ENCODE results near the gene RASA4.
"Not testable (repeated sequence)": the region's sequence is repeated elsewhere in the genome, so short reads cannot be mapped to it uniquely, and the experiment has no call there.

Gene RASA4

DNA sequence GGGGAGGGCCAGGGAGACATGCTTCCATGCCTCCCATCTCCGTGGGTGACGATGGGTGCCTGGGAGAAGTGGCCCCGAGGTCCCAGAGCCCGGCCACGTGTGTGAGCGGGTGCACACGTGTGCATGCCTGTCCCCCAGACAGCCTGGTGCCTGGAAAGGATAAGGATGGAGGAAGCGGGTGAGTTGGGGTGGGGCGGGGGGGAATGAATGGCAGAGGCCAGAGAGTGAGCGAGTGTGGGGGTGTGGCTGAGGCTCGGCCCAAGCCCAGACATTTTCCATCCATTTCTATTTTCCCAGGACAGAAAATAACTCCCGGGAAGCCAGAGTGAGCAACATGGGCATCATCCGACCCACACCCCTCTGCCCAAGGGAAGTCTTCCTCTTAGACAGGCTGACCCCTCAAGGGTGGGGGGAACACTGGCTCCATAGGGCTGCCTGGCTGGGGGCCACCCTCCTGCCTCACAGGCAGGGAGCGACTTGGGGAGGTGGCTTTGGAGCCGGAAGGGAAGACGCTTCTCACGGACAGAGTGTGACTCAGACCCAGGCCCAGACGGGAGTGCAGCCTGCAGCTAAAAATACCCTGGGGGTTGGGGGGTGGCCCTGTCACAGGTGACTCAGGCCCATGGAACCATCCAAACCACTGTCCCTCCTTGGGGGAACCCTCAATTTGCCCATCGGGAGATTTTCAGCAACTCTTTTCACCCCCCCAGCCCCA, 12.0 kb downstream of the RASA4 start:
- DNase-seq = not testable (repeated sequence)

DNA sequence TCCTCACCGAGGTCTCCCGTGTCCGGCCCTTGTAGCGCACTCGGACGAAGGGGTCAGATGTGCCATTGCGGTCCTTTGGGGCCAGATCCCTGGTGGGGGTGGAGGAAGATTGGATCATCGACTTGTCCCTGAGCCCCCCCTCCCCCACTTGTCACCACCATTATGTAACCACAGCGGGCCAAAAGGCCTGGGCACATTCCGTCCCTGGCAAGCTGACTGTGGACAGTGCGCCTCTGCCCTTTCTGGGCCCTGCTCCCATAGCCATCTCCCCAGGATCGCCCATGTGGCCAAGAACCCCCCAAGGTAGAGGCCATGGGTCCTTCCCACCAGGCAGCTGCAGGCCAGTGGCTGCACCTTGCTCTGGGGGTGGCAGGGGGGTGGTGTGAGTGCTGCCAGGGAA, 14.2 kb downstream of the RASA4 start:
- not testable (repeated sequence) for DNase-seq

DNA sequence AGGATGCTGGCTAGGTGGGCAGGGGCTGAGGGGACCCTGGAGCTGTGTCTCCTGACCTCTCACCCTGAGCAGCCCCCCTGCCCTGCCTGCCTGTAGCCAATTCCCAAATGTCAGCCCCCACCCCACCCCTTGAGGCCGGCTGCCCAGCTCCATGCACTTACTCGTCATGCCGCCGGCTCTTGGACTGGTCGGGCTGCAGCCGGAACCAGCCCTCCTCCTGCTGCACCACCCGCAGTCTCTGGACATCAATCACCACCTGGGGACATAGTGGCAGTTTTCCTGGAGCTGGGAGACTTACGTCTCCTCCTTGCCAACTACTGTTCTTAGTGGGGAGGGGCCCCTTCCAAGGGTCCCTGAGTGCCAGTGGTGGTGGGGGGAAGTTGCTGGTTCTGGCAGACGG, 16.9 kb downstream of the RASA4 start:
- DNase-seq = not testable (repeated sequence)

DNA sequence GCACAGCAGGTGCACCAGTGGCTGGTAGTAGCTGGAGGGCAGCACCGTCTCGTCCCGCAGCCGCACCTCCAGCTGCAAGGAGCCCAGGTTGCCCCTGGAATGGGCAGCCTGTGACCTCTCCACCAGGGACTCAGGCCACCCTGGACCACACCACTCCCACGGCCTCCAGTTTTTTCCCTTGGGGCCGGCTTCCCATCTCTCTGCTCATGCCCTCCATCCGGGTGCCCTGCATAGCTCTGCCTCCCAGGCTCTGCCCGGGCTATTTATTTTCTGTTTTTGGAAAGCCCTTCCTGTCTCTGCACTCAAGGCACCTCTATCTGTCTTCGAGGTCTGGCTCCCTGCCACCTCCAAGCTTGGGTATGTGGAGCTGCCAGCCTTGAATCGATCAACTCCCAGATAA, 20.5 kb downstream of the RASA4 start:
- DNase-seq = not testable (repeated sequence)

DNA sequence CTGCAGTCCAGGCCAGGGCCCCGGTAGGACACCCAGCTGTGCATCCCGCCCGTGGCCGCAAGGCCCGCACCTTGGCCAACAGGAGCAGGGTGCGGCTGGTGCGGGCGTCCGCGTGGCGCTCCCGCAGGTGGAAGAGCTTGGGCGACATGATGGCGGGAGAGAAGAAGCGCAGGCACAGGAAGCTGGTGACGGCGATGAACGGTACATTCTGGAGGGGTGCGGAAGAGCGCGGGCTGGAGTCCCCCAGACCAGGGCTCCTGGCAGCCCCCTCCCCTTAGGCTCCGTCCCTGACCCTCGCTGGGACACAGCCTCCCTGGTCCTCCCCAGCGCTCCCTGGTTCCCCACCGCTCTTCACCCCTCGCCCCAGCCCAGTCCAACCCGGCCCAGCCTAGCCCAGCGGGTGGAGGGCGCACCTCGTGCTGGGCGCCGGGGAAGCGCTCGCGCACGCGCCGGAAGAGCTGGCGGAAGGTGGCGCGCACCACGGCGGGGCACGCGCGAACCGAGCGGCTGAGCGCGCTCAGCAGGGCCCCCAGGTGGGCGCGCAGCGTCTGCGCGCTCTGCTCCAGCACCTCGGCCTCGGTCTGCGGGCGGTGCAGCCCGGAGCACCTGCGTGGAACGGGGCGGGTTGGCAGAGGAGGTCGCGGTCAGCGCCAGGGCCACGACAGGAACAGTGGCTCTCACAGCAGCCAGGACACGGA, 22.8 kb downstream of the RASA4 start:
- DNase-seq = not testable (repeated sequence)

DNA sequence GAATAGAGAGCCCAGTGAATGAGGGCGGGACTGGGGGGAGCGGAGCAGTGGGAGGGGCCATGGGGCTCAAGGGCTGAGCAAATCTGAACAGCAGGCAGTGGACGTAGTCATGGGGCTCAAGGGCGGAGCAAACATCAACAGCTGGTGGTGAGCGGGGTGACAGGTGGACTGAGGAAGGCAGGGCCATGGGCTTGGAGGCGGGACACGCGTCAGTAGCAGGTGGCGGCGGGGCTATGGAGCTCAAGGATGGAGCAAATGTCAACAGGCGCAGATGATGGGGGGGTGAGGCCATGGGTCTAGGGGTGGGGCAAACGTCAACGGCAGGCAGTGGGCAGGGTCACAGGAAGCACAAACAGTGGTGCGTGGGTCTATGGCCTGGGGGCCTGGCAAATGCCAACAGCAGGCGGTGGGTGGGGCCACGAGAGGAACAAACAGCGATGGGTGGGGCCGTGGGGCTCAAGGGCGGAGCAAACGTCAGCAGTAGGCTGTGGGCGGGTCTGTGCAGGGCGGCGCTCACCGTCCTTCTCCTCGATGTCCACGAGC, 24.0 kb downstream of the RASA4 start:
- peak; percentile 42 for DNase-seq

DNA sequence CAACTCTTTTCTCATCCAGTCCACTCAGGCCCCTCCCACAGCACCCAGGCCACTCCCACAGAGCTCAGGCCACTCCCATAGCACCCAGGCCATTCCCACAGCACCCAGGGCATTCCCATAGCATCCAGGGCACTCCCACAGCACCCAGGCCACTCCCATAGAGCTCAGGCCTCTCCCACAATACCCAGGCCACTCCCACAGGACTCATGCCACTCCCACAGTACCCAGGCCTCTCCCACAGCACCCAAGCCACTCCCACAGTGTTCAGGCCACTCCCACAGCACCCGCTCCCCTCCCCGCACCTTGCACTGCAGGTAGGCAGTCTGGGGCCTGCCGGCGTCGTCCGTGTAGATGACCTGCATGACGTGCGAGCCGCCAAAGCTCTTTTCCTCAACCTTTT, 26.7 kb downstream of the RASA4 start:
- DNase-seq = not testable (repeated sequence)

DNA sequence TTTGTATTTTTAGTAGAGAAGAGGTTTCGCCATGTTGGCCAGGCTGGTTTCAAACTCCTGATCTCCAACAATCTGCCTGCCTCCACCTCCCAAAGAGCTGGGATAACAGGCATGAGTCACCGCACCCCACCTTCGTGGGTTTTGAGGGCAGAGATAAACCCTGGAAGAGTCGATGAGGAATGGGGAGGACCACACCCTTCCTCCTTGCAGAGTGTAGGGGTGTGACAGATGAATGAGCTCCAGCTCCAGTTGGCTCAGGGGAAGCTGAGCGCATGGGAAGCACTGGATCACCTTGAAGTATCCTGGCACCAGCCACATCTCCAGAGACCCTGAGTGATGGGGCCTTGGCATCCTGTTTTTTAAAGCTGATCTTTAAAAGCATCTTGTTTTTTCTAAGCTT, 33.1 kb downstream of the RASA4 start:
- not testable (repeated sequence) for DNase-seq

DNA sequence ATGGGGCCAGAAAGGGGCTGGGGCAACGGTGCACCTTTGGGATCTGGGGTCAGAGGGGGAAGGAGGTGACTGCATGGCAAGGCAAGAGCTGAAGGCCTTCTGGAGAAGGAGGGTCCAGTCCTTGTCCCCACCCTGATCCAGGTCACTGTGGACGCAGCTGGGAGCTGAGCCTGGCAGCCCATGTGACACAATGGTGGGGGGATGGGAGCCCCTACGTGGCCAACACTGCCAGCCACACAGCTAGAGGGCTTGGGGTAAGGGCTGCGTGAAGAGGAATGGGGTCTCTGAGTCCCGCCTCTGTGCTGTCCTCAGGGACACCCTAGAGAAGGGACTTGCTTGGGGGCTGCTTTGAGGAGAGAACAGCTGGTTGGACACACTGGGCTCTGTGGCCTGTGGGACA, 34.8 kb downstream of the RASA4 start:
- not testable (repeated sequence) for DNase-seq

DNA sequence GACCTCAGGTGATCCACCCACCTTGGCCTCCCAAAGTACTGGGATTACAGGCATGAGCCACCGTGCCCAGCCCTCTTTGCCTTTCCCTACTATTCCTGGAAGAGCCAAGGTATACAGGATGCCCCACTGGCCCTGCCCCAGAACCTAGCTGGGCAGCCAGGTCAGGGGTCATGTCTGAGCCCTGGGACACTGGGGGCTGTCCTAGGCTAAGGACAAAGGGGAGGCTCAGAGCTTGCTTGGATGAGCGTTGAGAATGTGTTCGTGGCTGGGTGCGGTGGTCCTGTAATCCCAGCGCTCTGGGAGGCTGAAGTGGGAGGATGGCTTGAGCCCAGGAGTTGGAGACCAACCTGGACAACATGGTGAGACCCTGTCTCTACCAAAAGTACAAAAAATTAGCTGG, 38.1 kb downstream of the RASA4 start:
- not testable (repeated sequence) for DNase-seq

DNA sequence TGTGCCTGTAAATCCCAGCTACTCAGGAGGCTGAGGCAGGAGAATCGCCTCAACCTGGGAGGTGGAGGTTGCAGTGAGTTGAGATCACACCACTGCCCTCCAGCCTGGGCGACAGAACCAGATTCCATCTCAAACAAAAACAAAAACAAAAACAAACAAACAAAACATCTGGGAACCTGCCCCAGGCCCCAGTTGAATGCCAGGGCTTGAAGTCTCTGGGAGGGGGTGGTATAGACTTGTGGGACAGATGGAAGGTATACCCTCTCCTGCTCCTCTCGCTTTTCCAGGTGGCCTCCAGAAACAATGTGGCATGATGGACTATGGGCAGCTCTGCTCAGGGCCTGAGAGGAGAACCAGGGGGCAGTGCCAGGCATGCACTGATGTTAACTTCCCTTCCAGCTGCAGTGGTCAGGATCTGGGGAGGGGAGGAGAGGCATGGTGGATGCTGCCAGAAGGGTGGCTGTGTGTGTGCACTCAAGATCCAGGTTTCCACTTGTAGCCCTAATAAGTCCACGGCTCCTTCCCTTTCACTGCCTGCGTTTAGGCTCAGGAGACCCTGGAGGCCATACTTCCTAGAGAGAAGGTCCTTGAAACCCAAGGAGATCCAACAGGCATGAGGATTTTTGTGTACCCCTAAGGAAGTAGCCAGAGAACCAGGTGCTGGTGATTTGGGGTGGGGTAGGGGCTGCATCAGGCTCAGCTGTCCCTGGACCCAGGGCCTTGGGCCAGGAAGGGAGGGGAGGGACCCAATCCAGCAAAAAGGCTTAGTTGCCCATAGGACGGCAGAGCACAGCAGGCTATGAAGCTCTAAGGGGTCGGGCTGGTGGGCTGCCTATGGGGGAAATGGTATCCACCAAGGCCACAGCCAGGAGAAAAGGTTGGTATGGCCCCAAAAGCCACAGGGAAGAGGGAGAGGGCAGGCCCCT, 39.0 kb downstream of the RASA4 start:
- DNase-seq = not testable (repeated sequence)

DNA sequence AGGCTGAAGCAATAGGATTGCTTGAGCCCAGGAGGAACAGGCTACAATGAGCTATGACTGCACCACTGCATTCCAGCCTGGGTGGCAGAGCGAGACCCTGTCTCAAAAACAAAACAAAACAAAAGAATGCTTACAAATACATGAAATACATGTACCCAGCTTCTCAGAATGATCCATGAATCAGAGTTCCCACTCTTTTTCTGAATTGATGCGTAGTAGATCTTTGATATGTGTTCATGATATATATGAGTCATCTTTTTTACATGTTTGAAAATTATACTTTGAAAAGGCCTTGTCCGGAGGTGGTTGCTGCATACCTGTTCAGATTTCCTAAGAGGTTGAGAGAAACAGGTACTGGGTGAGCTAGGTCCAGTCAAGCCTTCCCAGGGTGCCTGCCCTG, 40.2 kb downstream of the RASA4 start:
- not testable (repeated sequence) for DNase-seq

DNA sequence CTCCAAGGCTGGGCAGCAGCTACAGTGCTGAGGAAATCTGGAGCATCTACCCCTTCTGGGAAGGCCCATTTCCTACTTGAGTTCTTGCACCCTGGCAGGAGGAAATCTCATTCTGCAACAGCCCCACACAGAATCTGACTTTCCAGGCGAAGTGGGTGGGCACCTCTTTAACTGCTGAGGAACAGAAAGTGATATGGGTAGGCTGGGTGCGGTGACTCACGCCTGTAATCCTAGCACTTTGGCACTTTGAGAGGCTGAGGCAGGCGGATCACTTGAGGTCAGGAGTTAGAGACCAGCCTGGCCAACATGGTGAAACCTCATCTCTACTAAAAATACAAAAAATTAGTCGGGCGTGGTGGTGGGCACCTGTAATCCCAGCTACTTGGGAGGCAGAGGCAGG, 41.9 kb downstream of the RASA4 start:
- not testable (repeated sequence) for DNase-seq

DNA sequence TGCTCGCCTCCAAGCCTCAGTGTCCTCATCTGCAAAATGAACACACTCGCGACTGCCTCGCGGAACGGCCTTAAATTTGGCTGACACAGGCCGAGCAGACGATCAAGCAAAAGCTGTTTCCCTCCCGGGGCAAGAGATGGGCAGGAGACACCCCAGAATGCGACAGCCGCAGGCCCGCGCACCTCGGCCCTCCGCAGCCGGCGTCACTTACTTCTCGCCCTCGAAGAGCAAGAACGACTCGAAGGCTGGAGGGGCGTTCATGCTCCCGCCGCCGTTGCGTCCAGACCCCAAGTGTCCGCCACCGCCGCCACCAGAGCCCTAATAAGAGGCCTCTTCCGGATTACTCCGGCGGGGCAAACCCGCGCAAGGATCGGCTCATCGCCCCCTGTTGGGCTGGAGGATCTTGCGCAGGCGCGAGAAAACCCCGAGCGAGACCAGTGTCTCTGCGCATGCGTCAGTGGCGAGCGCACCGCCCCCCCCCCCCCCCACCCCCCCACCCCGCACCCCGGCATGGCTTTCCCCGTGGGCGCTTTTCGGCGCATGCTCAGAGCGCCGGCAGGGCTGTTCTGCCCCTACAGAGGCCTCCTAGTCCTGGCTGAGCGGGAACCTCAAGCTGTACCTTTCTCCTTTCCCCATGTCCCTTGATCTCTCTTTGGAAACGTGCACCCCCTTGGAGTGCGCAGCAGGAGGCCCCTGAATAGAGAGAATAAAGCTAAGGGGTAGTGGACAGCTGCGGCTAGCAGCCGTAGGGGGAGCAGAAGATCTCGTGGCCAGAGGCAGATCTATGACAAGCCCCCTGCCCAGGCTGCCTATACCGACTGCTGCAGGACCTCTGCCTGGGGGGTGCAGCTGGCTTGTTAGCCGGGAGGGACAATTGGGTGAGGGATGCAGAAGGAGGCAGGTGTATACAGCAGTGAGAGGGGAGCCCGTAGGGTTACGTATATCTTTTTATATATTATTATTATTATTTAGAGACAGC, 44.0 kb downstream of the RASA4 start, which contains the start of gene POLR2J3:
Gene POLR2J3, minus strand, starts transcription at position 323 of the 979 bp plus-strand sequence. Its CDS starts 62 bp downstream, at position 261.
- DNase-seq = peak; percentile 100

DNA sequence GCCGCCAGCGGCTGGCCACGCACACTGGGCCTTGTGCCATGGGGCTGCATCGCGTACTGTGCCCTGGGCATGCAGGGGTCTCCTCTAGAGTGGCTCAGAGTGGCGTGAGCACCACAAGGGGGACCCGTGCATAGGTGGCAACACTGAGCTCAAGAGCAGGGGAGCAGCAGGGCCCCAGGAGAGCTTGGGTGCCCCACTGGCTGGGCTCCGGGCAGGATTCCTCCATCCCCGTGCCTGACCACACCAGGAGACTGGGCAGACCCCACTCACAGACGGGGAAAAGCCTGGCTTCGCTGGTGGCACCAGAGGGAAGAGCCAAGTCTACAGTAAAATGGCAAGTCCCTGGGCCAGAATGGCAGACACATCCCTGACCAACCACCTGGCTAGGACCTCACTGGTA, 47.9 kb downstream of the RASA4 start:
- DNase-seq = not testable (repeated sequence)

DNA sequence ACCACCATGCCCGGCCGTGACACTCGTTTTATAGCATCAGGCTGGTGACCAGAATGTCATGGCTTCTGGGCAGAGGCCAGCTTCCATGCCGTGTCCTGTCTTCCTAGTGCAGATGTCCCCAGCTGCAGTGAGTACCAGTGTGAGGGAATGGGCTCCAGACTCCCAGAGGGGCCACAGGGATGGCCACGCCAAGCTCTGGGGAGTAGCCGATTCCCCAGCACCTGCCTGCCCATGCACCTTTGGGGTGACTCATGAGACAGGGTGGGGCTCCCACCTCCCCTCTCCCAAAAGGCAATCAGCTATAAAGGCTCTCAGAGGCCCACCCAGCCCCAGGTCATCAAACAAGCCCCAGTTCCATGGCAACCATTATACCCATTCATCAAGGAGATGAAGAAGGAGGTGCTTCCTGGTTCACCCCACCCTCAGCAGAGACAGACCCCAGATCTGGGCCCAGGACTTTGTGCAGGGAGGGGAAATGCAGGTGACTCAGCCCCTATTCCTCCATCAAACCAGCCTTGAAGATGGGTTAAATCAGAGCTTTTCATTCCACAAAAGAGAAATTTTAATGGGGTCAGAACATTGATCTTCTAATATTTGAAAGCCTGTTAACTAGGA, 65.6 kb downstream of the RASA4 start, which contains the start of gene SPDYE2:
Gene SPDYE2, plus strand, starts transcription at position 419 of the 615 bp plus-strand sequence. CDS start 2,030 bp downstream, outside the sequence.
- DNase-seq = not testable (repeated sequence)

DNA sequence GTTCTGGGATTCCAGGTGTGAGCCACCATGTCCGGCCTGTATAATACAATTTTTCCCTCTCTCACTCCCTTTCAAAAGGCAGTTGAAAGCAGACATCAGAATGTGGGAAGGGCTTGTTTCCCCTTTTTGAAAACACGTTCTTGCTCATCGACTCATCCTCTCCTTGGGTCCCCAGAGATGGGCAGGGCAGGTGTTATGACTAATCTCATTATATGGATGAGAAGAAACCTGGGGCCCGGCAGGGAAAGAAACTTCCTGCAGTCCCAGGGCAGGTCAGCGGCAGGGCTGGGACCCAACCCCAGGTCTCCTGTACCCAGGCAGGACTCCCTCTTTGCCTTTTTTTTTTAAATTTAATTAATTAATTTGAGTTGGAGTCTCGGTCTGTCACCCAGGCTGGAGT, 70.2 kb downstream of the RASA4 start:
- DNase-seq = peak; percentile 5

DNA sequence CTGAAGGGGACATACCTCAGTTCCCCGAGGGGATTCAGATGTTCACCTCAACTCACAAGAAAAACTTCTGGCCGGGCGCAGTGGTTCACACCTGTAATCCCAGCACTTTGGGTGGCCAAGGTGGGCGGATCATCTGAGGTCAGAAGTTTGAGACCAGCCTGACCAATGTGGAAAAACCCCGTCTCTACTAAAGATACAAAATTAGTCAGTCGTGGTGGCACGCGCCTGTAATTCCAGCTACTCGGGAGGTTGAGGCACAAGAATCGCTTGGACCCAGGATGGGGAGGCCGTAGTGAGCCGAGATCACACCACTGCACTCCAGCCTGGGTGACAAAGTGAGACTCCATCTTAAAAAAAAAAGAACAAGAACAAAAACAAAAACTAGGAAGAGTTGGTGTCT, 71.3 kb downstream of the RASA4 start:
- DNase-seq = not testable (repeated sequence)

DNA sequence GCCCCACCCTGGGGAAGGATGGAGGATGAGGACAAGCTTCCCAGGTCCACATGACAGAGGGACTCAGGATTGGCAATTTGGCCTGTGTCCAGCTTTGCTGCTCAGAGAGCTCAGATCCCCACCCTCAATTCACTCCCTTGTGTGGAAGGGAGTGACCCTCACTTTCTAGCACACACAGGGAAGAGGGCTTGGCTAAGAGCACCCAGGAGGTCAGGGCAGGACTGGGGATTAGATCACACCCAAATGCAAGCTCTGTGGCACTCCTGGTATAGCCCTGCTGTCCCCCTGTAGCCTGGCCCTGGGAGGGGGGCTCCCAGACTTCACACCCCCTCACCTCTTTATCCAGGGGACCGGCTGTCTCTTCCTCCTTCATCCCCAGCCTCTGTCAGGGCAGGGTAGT, 72.2 kb downstream of the RASA4 start:
- DNase-seq = not testable (repeated sequence)

DNA sequence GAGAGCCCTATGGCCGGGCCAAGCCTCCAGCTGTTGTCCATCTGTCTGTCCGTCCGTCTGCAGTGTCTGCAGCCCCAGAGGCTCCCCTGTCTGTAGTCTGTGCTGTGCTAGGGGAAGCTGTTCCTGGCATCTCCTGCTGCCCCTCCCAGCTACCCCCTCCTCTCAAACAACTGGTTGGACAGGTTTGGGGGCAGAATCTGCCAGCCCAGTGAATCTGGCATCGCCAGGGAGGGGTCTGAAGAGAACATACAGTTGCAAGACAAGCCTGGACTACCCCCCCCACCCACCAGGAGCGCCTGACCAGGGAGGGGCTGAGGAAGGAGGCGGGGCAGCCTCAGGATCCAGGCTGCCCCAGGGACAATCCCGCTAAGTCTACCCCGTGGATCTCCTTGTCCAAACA, 73.0 kb downstream of the RASA4 start, which contains the start of gene UPK3BL2:
Gene UPK3BL2, minus strand, starts transcription at position 101 of the 400 bp plus-strand sequence. Its CDS starts 60 bp downstream, at position 41.
- not testable (repeated sequence) for DNase-seq

DNA sequence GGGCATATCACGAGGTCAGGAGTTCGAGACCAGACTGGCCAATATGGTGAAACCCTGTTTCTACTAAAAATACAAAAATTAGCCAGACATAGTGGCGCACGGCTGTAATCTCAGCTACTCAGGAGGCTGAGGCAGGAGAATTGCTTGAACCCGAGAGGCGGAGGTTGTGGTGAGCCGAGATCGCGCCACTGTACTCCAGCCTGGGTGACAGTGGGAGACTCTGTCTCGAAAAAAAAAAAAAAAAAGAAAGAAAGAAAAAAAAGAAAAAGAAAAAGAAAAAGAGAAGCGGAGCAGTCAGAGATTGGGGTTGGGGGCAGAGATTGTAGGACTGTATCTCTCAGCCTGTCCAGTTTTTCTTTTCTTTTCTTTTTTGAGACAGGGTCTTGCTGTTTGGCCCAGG, 73.8 kb downstream of the RASA4 start:
- DNase-seq = not testable (repeated sequence)

Measured in stimulated activated CD4-positive, alpha-beta T cell treated with anti-CD3 and anti-CD28 coated beads, Interleukin-15, amount 100 ng/mL, for 24 hours (primary cell).